Hematopoietic multipotent progenitor cell treated with erythropoietin and hydrocortisone succinate and interleukin-3 and kit ligand, for 17 days (in vitro differentiated cells): ENCODE results near the gene ANKS1B.
"Not testable (repeated sequence)": the region's sequence is repeated elsewhere in the genome, so short reads cannot be mapped to it uniquely, and the experiment has no call there.

ENCODE experiments used
- DNase-seq: peaks from one replicate; pipeline ENCODE4 v3.0.0-alpha.2; 2015; ENCODE audit warnings: low spot score

The ANKS1B gene

DNA sequence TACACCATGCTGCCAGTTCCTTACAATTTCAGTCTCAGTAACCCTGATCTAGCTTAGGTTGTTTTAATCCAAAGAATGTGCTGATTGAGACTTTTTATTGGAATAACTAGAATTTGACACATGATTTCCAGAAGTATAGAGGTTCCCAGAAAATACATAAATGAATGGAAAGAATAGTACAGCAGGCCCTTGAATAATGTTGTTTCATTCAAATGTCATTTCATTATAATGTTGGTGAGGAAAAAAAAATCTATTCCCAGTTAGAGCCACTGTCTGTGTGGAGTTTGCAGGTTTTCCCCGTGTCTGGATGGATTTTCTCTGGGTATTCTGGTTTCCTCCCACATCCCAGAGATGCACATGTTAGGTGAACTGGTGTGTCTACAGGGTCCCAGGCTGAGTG, 610.7 kb downstream of the ANKS1B start:
- no peak for DNase-seq

DNA sequence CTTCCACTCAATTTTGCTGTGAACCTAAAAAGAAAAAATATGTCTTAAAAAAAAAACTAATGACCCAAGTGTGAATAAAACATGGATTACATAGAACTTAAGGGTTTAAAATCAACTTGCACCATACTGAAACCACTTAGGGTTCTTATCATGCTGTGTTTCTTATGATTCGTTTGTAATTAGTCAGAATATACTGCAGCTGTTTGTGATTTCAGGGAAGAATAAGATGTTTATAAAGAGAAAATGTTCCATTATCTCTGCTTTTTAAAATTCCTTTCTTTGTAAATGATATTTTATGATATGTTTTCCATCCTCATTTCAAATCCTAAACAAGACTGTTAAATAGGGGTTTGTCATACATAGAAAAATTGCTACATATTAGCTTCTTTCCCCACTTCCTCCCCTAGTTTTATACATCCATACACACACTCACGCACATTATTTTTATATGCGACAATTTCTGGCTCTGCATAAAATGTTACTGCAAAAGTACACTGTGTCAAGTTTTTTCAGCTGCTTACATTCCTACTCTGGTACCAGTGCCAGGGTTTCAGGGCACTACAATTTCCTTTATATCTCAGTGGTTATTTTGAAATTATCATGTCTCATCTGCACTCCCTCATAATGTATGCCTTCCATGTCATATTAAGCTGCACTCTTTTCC, 612.3 kb downstream of the ANKS1B start:
- DNase-seq, result no peak

DNA sequence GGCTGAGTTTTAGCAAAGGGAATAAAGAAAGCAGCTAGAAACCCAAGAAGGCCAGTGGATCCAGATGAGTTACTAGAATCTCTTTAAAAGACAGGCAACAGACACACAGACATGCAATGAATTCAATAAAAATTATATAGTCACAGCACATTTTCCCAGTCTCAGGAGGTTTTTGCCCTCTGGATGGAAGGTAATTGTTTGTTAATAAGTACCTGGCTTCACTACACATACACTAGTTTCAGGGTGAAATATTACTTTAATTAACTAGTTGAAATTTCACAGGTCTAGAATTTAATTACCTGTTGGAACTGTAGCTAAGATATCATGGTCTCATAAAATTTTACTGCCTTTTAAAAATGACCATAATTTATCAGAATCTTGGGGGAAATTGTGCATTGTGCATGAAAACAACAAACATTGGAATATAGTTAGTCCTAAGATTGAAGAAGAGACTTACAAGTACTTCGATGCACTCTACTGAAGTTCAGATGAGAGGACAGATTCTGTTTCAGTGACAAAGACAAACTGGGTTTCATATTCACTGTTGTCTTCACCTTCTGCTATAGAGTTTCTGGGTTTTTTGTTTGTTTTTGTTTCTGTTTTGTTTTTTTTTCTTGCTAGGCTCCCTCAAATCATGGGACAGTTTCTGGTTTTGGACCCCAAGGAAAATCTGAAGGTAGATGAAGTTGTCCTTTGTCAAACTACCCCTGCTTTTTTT, 614.2 kb downstream of the ANKS1B start:
- no peak for DNase-seq

DNA sequence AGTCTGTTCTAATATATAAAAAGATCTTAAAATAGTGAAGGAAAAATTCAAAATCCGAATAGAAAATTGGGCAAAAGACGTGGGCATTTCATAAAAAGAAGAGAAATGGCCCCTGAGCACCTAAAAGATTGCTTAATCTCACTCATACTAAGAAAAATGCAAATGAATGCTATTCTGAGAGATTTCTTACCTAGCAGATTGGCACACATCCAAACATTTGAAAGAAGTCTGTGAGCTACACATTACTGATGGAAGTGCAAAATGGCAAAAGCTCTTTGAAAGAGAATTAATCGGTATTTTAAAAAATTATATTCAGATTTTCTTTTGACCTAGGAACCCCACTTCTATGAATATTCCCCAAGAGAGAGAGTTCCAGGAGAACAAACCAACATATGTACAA, 617.6 kb downstream of the ANKS1B start:
- no peak for DNase-seq

DNA sequence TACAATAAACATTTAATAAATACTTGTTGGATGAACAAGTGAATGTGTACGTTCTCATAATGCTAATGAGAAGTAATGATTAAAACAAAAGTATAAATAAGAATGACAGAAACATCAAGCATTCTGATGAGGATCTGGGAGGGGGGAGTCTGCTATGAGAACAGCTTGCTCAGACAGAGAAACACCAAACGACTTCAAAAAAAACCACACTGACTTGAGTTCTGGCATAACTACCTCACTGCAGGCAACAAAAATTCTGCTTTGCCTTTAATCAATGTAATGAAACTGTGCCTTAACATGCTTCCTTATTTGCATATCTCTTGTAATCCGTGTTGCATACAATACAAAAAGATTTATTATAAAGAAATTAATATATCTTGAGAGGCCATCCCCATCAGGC, 632.5 kb downstream of the ANKS1B start:
- no peak for DNase-seq

DNA sequence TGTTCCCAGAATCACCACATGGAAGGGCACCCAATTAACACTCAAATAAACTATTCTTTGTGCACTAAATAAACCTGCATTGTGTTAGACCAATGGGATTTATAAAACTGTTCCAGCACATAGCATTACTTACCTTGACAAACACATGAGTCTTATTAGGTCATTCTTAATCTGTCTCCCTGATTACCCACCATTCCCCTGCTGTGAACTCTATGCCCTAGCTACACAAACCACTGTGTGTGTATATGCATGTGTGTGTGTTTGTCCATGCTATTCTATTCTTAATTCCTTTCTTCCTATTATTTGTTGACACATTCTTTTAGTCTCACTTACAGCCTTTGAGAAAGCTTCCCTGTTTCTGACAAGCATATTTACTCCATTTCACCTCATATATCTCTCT, 640.8 kb downstream of the ANKS1B start:
- DNase-seq, result no peak

DNA sequence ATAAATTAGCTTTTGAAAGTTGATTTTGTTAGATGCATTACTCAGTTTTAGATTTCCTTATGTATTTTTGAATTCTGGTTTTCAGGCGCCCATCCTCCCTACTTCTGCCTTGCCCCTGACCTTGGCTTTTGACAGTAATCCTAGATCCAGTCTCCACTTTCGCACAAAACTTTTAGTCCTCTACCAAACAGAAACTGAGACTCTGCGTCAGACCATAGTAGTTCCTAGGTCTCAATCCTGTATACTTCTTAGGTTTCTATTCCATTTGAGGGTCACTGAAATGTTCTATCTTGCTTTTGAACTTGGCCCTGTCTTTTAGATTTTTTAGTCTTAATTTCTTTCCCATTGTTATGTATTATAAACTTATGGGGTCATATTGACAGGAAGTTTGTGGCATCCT, 645.1 kb downstream of the ANKS1B start:
- DNase-seq, result no peak

DNA sequence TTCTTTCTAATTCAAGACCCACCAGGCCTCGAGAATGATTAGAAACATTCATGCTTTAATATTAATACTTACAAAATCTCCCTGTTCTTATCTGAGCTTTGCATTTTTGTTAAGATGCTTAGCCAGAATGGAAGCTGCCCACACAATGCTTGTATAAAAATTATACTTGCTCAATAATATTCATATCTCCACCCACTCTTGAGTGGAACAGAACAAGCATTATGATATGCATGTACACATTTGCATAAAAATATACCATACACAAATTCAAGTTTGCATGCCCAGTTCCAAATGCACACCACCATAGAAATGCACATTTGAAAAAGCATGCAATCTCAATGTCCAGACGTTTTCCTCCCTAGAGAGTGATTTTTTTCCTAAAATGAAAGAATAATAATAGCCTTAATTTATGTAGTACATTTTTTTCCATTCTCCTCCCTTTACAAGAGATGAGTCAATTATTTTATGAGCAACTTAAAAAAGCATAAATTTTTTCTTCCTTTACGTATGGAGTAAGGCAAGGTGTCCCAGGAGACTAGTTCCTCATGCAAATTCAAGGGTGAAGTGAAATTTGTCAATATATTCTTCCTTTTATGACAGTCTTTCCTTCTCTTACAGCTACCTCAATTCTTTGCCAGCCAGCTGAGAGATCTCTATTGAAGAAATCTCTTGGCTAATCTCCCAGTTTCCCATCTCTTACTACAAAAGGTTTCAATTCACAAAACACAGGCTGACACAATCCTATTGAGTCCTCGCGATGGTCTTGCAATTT, 650.3 kb downstream of the ANKS1B start:
- DNase-seq, result no peak

DNA sequence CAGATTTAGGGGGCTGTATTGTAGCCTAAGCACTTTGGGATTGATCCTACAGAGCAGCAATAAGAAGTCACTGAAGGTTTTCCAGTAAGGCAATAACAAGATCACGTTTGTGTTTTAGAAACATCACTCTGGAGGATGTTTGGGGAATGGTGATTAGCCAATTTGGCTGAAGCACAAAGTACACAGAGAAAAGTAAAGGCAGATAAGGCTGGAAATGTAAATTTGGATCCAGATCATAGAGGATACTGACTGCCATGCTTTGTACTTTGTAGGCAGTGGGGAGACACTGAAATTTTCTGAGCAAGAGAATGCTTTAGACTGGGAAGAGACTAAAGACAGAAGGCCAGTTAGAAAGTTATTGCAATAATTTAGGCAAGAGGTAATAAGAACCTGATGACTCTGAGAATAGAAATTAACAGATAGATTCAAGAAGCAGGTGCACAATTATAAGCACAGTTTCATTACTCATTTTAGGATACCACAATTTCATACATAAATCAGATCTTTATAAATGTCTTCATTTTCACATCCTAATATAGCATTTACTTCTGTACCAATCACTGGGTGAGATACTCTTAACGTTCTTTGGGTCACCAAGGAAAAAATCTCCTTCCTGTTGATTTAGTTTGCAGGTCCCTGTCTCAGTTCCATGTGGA, 651.7 kb downstream of the ANKS1B start:
- DNase-seq, result no peak

DNA sequence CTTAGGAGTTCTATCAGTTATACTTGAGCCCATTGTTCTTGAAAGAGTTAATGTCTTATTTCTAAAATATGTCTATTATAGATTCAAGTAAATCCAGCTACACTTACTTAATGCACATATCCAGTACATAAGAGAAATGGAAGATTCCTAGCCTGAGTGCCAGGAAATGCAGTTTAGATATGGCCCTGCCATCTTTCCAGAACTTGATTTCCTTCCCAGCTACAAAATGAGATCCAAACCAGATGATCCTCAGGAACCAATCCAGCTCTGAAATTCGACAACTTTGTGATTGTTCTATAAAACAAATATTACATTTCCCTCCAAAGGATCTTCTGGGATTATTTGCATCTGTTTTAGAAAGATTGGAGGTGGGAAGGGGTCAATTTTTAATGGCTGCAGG, 654.5 kb downstream of the ANKS1B start:
- DNase-seq, result no peak

DNA sequence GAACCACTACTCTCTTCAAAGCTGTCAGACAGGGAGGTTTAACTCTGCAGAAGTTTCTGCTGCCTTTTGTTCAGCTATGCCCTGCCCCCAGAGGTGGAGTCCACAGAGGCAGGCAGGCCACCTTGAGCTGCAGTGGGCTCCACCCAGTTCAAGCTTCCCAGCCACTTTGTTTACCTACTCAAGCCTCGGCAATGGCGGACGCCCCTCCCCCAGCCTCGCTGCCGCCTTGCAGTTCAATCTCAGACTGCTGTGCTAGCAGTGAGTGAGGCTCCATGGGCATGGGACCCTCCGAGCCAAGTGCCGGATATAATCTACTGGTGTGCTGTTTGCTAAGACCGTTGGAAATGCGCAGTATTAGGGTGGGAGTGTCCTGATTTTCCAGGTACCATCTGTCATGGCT, 663.5 kb downstream of the ANKS1B start:
- not testable (repeated sequence) for DNase-seq

DNA sequence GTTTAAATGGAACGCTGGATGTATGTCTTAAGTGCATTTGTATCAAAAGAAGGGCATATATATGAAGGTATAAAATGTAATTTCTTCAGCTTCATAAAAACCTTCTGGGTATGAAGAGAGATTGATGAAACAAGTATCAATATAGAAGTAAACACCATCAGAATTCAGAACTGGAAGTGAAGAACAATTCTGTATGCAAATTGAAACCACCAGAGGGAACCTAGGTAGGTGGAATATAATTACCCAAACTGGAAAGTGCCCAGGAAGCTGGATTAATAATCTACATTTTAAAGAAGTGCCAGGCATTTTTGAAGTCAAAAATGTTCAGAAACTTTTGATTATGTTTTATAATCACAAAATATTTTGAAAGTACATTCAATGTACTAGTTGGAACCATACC, 673.4 kb downstream of the ANKS1B start:
- DNase-seq, result no peak

DNA sequence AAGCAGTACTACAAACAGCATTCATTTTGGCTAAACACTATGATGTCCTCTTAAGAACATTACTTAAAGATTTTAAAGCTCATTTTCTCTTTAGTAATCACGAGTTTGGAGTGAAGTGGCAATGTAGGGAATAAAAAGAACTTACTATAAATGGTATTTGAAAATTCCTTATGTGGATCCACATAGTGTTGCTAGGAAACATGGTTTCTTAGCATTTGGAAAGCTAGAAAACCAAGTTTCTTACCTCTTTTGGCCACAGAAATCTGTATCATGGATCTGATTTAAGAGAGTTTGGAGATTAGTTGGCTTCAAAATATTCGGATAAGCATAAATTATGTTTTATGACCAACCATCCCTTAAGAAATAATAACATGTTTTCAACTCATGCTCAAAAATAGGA, 674.9 kb downstream of the ANKS1B start:
- DNase-seq, result no peak

DNA sequence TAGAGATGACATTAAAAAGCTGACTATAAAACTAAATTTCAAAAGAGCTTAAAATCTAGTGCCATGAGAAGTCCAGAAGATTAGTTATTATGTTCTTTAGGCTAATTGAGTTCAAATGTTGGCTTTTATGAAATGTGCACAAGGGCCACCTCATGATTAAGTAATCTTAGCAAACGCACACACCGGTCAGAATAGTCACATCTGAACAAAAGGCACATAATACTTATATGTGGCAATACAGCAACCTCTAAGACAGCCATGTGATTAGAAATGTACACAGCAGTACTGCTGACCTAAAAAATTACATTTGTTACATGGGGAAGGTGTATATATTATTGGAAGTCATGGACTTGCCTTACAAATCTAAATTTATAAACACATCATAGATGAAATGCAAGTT, 681.9 kb downstream of the ANKS1B start:
- no peak for DNase-seq

DNA sequence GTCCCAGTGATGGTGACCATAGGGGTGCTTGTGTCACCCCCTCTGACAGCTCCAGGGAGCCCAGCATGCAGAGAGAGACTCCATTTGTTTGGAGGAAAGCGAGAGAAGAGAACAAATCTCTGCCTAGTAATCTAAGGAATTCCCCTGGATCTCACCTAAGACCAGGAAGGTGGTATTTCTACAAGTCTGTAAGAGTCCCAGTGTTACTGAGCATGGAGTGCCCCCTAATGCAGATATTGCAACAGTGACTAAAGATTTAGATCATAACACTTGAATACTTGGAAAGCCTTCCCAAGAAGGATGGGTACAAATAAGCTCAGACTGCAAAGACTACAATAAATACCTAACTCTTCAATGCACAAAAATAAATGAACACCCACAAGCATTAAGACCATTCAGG, 697.6 kb downstream of the ANKS1B start:
- no peak for DNase-seq

DNA sequence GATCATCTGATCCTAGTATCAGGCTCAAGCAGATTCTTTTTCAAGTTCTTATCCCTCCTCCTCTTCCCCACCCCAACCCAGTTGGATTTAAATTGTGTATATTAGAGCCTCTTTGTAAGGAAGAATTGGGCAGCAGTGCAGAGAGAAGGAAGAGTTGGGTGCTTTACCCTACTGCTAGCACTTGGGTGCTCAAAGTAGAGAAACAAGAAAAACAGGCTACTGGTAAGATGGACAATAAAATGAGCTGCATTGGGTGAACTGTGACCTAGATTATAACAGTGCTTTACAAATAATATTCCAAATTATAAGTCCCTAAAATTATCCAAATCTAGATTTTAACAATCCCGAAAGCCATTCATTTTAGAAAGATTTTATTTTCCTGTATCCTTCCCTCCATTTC, 700.6 kb downstream of the ANKS1B start:
- DNase-seq, result no peak

DNA sequence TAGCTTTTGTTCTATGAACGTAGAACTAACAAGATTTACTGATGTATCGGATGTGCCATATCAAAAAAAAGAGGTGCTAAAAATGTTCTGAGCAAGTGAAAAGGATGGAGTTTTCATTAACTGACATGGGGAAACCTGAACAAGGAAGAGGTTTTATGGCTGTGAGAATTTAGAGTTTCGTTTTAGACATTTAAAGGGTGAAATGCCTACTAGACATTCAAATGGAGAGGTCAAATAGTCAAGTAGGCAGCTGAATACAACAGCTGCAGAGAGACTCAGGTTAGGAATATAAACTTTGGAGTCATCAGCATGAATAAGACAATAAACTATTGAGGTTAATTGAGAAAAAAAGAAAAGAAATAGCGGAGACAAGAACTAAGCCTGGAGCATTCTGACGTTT, 702.1 kb downstream of the ANKS1B start:
- DNase-seq, result no peak

DNA sequence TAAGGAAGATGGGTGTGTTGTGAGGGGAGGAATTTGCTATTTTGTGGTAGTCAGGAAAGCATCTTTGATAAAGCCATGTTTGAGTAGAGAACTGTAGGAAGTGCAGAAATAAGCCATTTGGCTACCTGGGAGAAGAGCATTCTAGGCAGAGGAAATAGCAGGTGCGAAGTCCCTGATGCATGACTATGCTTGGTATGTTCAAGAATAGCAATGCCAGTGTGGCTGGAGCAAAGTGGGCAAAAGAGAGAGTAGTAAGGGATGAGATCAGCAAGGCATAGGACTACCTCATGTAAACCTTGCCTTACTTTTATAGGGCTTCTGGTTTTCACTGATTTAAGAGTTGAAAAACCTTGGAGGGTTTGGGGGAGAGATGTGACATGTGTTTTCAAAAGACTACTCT, 702.6 kb downstream of the ANKS1B start:
- DNase-seq, result no peak

DNA sequence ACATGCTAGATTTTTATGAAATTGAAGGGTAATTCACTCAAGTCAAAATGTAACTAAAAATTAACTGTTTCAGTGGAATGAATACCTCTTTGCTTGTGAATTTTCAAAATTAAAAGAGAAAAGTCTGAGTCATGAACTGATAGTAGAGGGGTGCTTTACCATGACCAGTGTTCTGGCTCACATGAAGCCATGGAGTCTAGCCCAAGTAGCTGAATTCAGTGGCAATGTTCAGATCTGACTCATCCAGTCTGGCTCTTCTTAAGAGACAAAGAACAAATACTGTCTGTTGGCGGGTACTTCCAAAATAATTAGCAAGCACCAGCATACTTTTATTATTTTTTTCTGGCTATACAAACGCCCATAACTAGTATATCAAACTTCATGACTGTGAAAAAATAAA, 703.5 kb downstream of the ANKS1B start:
- DNase-seq, result no peak

DNA sequence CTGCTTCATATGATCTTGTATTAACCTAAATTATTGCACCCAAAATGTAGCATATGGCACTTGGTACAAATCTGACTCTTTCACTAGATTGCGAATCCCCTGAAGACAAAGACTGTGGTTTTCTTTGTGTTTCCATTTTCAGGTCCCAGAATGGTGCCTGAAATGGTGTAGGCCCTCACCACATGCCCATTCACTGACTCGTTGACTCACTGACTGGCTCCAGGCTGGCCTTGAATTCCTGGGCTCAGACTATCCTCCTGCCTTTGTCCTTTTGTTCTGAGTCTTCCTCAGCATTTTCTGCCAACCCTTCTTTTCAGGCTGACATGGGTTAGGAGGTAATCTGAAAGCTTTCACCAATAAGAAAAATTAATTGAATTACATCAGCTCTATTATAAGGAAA, 705.8 kb downstream of the ANKS1B start:
- no peak for DNase-seq

DNA sequence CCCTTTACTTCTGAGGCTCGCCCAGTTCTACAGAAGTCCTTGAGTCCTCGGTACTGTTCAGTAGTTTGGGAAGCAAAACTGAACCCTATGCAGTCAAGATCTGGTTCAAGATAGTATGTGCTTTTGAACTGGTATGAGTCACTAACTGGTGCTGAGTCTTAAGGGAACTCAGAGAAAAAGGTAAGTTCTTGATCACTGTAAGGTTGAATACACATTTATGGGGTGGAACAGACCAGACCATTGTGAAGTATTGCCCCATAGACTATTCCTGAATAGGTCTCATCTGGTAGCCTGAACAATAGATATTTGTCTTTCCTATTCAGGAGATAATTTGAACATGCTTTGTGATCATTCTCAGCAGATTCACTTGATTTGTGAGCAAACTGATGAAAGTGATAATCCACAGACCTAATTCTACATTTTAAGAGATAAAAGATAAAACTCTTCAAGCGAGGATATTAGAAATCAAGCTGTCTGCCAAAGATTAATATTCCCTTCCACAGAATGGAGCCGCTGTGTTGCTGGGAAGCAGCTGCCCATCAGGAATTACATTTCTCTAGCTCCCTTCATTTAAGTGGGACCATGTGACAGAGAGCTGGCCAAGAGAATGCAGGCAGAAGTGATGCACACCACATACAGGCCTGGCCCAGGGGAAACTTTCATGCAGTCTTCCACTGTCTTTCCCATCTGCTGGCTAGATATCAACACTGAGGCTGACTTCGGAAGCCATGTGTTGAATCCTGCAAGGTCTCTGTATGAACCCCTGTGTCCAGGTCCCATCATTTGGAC, 707.0 kb downstream of the ANKS1B start:
- no peak for DNase-seq

DNA sequence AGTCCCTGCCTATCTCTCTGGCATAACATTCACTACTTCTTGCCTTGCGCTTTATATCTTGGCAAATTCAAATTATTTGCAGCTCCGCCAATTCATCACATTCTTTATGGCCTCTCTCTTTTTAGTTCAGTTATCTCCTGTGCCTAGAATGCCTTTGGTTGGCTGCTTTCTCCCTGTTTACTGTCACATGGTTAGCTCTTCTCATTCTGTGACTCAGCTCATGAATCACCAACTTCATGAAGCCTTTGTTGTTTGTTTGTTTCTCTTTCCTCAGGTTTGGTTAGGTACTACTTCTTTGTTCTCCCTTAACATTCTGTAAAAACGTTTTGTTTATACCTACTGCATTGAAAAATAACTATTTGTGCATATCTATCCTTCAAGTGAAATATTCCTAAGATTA, 713.7 kb downstream of the ANKS1B start:
- DNase-seq, result no peak
